Measurements from ENCODE around the gene CABP7.

The CABP7 gene

DNA sequence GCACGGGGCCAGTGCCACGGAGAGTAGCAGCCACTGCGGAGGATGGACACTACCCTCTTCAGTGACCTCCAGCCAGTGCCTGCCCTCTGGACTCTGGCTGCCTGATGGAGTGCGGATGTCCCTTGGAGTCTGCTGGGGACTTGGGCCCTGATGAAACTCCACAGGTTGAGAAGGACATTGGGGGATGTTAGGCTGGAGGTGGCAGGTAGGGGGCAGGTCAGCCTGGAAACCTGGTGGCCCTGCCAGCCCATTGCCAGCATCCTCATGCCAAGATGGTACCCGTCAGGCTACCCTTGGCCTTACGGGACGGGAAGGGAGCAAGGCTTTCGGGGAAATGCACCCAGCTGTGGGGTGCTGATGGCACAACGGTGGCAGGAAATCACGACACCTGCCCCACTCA is 4.0 kb downstream of the CABP7 start:
- DNase-seq: no peak

- DNase-seq: no peak
These were observed 5.0 kb downstream of the CABP7 start for GRCh38 chr22:29724843-29725242.

DNA sequence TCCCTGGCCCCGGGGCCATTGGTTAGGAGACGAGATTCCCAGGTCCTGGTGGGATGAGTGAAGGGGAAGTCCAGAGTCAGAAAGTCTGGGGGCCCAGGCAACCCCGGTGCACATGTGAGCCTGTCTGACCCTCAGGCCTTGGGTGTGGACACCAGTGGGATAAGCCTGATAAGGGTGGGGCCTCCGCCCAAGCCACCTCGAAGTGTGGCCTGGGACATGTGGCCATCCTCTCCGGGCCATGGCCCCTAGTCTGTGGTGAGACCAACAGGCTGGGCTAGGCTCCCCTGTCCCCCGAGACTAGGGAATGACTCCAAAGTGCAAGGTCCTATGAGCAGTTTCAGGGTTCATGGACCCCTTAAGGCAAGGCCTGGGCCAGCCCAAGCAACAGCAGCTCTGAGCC is 6.3 kb downstream of the CABP7 start:
- DNase-seq: no peak

- no peak for DNase-seq
These were observed 6.8 kb downstream of the CABP7 start for GRCh38 chr22:29726512-29727130.

GRCh38 chr22:29727131-29727523 is 7.3 kb downstream of the CABP7 start:
- peak; percentile 24 to 26 for DNase-seq

DNA sequence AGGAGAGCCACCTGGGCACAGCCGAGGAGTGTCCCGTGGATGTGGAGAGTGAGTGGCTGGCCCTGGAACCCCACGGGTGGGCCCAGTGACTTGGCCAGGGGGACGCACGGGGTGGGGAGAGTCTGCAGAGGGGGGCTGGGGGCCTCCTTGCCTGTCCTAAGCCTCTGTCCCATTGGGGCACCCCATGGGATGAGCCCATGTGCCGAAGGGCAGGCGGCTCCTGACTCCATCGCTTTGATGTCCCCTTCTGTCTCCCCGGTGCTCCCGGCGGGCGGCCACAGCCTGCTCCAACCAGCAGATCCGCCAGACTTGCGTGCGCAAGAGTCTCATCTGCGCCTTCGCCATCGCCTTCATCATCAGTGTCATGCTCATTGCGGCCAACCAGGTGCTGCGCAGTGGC is 9.4 kb downstream of the CABP7 start:
- no peak for DNase-seq

GRCh38 chr22:29731058-29731850 is 11.5 kb downstream of the CABP7 start:
- DNase-seq: no peak

DNA sequence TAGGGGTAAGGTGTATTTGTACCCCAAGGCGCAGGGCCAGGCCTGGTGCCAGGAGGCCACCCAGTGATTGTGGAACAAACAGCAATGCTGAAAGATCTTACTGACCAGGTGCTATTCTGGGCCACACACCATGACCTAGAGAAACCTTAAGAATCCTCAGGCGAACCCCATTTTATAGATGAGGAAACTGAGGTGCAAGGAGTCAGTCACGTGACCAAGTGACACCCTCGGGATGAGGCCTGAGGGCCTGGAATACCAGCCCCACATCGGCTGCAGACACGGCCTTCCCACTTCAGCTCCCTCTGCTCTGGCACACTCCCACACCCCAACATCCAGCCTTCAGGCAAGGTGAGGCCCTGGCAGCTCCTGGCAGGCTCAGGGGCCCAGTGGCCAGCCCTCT is 13.1 kb downstream of the CABP7 start:
- no peak for DNase-seq

DNA sequence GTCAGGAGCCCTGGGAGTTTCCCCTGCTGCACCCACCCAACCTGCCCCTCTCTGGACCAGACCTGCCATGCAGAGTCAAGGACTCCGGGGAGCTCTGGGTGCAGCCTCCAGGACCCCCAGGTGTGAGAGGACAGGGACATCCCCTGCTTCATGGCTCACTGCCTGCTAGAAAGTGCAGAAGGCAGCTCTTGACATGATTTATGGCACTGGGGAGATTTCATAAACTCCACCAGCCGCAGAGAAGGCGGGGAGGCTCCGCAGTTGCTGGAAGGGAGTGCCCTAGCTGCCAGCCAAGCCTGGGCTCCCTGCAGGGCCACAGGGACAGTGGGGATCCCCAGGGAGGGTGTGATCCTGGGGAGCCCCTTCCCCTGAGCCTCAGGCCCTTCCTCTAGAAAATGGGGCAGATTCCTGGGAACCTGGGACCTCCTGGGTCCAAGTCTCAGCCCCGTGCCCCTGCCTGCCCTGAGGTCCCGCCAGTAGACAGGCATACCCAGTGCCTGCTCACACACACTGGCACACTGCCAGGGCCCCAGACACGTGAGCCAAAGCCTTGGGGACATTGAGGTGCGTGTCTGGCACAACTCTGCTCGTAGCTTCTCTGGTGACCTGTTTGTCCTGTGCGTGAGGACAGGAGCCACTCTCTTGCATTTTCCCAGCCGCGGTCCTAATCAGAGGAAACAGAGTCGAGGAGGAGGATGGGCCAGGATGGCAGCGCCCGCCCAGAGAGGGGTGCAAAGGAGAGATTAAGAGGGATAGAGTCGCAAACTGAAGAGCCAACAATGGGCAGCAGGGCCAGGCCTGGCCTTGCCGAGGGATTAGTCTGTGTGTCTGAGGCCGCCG is 13.8 kb downstream of the CABP7 start:
- no peak for DNase-seq

- no peak for DNase-seq
These were observed 14.6 kb downstream of the CABP7 start for GRCh38 chr22:29734406-29734805.

GRCh38 chr22:29734838-29735237 is 15.0 kb downstream of the CABP7 start:
- DNase-seq: no peak

DNA sequence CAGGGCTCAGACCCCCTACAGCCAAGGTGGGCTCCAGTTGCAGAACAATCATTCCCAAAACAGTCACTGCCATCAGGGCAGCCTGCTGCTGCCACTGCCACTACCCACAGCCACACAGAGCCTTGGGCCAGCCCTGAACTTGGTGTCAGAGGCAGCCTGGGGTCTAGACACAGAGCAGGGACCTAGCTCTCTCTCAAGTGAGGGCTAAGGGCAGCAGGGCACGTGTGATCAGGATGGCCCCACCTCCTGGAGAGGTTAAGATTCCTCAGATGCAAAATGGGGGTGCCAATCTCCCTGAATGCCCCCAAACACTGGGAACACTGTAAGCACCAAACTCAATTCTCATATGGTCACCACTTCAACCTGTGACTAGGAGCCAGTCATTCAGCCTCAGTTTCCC is 15.6 kb downstream of the CABP7 start:
- DNase-seq: no peak

DNA sequence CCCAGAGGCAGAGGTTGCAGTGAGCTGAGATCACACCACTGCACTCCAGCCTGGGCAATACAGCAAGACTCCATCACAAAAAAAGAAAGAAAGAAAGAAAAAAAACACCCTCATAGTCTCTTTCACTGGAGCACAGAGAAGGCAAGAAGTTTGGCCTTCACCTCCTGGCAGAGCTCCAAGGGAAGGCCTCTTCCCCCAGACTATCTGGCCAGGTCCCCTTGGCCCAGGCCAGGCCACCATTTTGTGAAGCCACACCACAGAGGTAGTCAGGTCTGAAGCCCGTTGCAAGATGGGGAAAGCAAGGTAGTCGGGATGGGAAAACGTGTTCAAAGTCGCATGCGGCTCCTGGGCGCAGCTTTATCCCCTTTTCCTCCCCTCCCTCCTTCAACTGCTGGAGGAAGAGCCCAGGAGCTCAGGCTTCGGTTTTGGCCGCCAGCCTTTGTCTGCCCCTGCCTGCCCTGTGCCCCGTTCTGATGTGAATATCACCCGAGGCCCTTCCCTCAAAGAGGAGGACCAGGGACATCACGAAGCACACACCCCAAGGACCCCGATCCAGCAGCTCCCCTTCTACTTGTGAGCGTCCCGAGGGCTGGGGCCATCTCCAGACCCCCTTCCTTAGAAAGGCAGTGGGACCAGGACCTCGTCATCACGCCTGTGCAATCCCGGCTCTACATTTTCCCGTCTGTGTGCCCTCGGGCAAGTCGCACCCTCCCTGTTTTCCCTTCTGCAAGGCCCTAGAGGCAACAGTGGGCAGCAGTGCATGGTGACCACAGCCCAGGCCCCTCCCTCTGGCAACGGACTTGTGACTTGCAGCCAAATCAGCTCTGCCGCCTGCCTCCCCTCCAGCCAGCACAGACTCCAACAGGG is 17.7 kb downstream of the CABP7 start:
- no peak for DNase-seq

DNA sequence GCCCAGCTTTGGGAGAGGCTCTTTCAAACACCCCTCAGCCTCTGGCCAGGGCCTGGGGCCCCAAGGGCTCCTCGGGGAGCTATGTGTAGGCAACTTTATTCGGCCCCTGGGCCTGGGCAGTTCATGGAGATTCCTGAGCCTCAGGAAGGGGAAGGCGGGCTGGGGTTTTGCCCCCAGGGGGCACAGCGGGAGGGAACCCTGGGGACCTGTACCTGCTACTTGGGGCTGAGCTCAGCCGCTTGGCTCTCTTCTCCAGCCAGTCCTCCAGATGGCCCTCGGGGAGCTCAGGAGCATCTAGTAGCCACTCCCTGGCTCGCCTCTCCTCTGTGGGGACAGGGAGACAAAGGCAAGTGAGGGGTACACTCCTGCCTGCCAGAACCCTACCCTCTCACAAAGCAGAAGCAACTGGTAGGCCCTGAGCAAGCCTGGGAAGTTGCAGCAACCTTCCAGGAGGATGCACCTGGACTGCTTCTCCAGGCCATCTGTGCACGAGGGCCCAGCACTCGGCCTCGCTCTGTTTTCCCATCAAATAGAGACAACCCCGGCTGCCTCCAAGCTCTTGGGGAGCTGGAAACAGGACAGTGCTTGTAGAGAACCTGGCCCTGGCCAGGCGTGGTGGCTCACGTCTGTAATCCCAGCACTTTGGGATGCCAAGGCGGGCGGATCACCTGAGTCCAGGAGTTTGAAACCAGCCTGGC is 18.5 kb downstream of the CABP7 start:
- no peak for DNase-seq

DNA sequence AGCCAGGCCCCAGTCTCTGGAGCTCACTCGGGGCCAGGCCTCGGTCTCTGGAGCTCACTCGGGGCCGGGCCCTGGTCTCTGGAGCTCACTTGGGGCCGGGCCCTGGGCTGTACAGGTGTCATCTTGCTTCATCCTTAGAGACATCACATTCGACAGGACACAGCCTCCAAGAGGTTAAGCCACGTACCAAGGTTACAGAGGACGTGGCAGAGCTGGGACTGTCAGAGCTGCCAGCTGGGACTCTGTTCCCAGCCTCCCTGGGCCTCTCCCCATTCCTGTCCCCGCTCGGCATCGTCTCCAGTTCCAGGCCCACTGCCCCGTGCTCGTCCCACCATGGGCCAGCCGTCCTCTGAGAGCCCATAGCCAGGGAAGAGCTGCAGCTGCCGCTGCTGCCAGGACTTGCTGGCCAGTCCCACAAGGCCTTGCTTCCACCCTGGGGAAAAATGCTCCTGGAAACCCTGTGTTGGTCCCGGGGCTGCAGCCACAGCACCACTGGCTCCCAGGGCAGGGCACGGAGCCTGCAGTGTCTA is 19.6 kb downstream of the CABP7 start:
- no peak for DNase-seq

GRCh38 chr22:29740216-29740615 is 20.4 kb downstream of the CABP7 start:
- DNase-seq: no peak

DNA sequence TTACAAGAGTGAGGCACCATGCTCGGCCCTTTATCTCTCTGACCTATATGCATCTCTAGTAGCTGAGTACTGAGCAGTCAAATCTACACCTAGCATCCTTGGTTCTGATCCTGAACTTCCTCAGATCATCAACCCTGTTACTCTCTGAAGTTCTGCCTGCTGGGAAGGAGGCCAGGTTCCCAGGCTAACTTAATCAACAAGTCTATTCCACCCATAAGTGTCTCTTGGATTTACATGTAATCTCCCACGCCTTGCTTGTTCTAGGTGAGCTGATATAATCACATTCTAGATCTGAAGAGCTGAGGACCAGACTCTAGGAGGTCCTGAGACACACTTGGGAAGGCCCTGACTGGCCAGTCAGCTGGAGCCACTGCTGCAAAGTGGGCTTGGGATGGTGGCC is 22.1 kb downstream of the CABP7 start:
- no peak for DNase-seq

DNA sequence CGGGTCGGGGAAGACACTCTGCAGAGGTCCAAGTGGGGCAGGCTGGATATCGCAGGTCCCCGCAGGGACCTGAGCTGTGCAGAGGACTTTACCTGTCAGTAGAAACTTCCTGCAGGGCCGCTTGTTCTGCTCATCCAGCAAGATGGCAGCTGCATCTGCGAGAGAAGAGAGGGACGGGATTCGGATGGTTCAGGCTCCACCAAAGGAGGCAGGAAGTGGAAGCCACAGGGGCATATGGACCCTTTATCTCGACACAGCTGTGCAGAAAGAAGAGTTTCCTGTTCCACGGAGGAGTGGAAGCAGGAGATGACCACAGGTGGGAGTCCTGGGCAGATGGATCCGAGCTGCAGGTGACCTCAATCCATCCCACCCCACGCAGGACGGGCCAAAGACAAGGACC is 22.5 kb downstream of the CABP7 start:
- DNase-seq: no peak

GRCh38 chr22:29744902-29745301 is 25.1 kb downstream of the CABP7 start:
- no peak for DNase-seq

DNA sequence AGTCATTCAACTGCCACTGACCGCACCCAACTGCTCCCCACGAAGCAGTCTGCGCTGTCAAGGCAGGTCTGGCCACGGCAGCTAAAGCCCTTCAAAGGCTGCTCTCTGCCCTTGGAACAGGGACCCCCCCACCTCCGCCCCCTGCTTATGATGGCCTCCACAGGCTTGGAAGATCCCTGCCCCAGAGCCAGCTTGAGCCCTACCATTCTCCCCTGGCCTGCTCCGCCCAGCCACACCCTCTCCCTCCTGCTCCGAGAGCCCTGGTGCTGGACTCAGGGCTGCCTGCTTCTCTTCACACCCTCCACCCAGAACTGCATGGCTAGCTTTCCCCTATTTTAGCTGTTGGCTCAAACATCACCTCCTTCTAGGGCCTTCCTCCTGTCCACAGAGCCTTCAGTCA is 28.0 kb downstream of the CABP7 start:
- no peak for DNase-seq

- no peak for DNase-seq
These were observed 28.6 kb downstream of the CABP7 start for GRCh38 chr22:29748248-29748893.
